ENCODE data around the gene ZBTB17. TPM values are rescaled to one million over a fixed set of nuclear protein-coding genes. Genes with fewer than 3 reads are reported as not detected.

ZBTB17 gene
- total and polyA plus RNA-seq, 2 of the 4 experiments (the other 2 are of a cell fraction), result 26.3 to 58.2 TPM

GRCh38 chr1:15936025-15936424 lies 39.9 kb downstream of the ZBTB17 start:
- POLR2A ChIA-PET (ENCODE audit: unreplicated experiment), result interaction anchor here (0.5 kb wide), 1 partner anchor 8 kb away, joined by 3 read pairs; no protein-coding TSS in a partner anchor
- in situ Hi-C loops (cut with MboI; ENCODE audit: low sequenced_read_pairs), result loop anchor here (10.0 kb wide), 1 partner anchor 59 kb away; no protein-coding TSS in a partner anchor
- H3K23ac ChIP-seq (ENCODE audit: low read depth, low read length), result no peak overlapping the region

More at GRCh38 chr1:15936025-15936424, 39.9 kb downstream of the ZBTB17 start:
- Histone ChIP-seq H2BK15ac (ENCODE audit: low read depth, low read length) (no peak overlapping the region), H3K4me1 (ENCODE audit: control insufficient read depth, insufficient read depth, low read length) (peaks cover 14% of the 10 kb centered on the region), H2AFZ (replicated peaks; ENCODE audit: low read length, poor library complexity) (no peak overlapping the region), H3K79me1 (ENCODE audit: low read depth in 1 of 2, low read length in 2 of 2) (peaks cover 11 to 63% of the 10 kb centered on the region in 2 experiments), H2BK5ac (ENCODE audit: low read depth, low read length, poor library complexity, severe bottlenecking) (no peak overlapping the region), H4K20me1 (ENCODE audit: insufficient read depth, low read length) (peaks cover 3% of the 10 kb centered on the region; the same call in 1 of the 2 replicates), H3K18ac (ENCODE audit: low read depth, low read length) (no peak overlapping the region), H2BK20ac (ENCODE audit: low read depth, low read length) (no peak overlapping the region), H2BK120ac (ENCODE audit: low read depth, low read length) (no peak overlapping the region), H4K91ac (ENCODE audit: insufficient read depth, low read depth, low read length) (no peak overlapping the region), H3K56ac (ENCODE audit: extremely low read depth, insufficient read depth, low read length) (no peak overlapping the region), H2AK9ac (replicated peaks; ENCODE audit: low read depth, low read length, poor library complexity) (no peak overlapping the region), H3K4me3 (ENCODE audit: insufficient read depth, low read depth, low read length) (no peak overlapping the region), H3K36me3 (ENCODE audit: control insufficient read depth, insufficient read depth, low read length) (peaks cover 70% of the 10 kb centered on the region), H3K14ac (replicated peaks; ENCODE audit: low read depth, low read length) (no peak overlapping the region), H2AK5ac (ENCODE audit: low read depth, low read length) (no peak overlapping the region), H3K9me3 (ENCODE audit: control insufficient read depth, insufficient read depth, low read length) (no peaks in the 10 kb centered on the region), H3K4ac (ENCODE audit: low read depth, low read length) (no peak overlapping the region), H3K27me3 (ENCODE audit: control insufficient read depth, insufficient read depth, low read length) (no peaks in the 10 kb centered on the region), H3K4me2 (ENCODE audit: low read depth, low read length) (no peak overlapping the region), H3K9ac (ENCODE audit: low read depth, low read length) (no peak overlapping the region), H3K9me1 (ENCODE audit: insufficient read depth, low read length) (peaks cover 19% of the 10 kb centered on the region), H4K5ac (ENCODE audit: low read depth, low read length) (no peak overlapping the region), H4K8ac (ENCODE audit: low read depth in 2 of 2, low read length in 2 of 2) (no peak overlapping the region), H3K27ac (ENCODE audit: insufficient read depth, low read length) (no peak overlapping the region)
- dilution Hi-C loops (cut with HindIII; ENCODE audit: low sequenced_read_pairs, unreplicated experiment) (no loop called here), intact Hi-C loops (cut with micrococcal nuclease) (no loop called here)
- CTCF ChIA-PET, result no interaction called here
- WGBS, 2 experiments (ENCODE audit: extremely low coverage in 2 of 2, insufficient read length in 1 of 2), result no CpG with 5 or more reads among the region's 10 CpGs
- TF ChIP-seq NFE2L2 (IDR thresholded peaks at IDR 0.05; ENCODE audit: low read depth, low read length), result no peak
- no peak for TF ChIP-seq CHD1 (IDR thresholded peaks at IDR 0.05; ENCODE audit: low read depth, low read length)
- TF ChIP-seq MAZ (IDR thresholded peaks at IDR 0.05; ENCODE audit: borderline replicate concordance, low read depth, low read length), result no peak
- no peak for TF ChIP-seq CEBPB (IDR thresholded peaks at IDR 0.05; ENCODE audit: low read depth, low read length)
- no peak for TF ChIP-seq MXI1 (IDR thresholded peaks at IDR 0.05; ENCODE audit: borderline replicate concordance, low read depth, low read length)
- TF ChIP-seq POLR2A (IDR thresholded peaks at IDR 0.05; ENCODE audit: low read depth, low read length), result no peak
- TF ChIP-seq RCOR1 (IDR thresholded peaks at IDR 0.05; ENCODE audit: insufficient replicate concordance, low read length), result no peak
- no peak for TF ChIP-seq SMC3 (IDR thresholded peaks at IDR 0.05; ENCODE audit: low read depth, low read length)
- TF ChIP-seq RAD21 (IDR thresholded peaks at IDR 0.05; ENCODE audit: low read length), result no peak
- no peak for TF ChIP-seq RFX5 (IDR thresholded peaks at IDR 0.05; ENCODE audit: low read depth, low read length)
- TF ChIP-seq CTCF (conservative IDR thresholded peaks at IDR 0.05; ENCODE audit: low read depth, low read length), result no peak
- BruUV-seq (replicated peaks), result no TSS peak
- DNase-seq (no peak), ATAC-seq (ENCODE audit: low read depth) (no peak)
